ENCODE results near the gene PLS3.

GRCh38 chrX:115650449-115650848 is 89.5 kb downstream of the PLS3 start:
- no peak for TF ChIP-seq POLR2A (IDR thresholded peaks at IDR 0.05)
- no peak for TF ChIP-seq CTCF (IDR thresholded peaks at IDR 0.05)
